GM18861 (cell line): Measurements from ENCODE around the gene S100P.
A peak's percentile ranks its signal among the peaks of the same experiment; 100 is the strongest.

Experiments used
- ATAC-seq: cut with Tn5 transposase; IDR thresholded peaks from one replicate; pipeline ENCODE4 v1.9.1; 2021; ENCODE audit not compliant: unreplicated experiment

S100P gene

DNA sequence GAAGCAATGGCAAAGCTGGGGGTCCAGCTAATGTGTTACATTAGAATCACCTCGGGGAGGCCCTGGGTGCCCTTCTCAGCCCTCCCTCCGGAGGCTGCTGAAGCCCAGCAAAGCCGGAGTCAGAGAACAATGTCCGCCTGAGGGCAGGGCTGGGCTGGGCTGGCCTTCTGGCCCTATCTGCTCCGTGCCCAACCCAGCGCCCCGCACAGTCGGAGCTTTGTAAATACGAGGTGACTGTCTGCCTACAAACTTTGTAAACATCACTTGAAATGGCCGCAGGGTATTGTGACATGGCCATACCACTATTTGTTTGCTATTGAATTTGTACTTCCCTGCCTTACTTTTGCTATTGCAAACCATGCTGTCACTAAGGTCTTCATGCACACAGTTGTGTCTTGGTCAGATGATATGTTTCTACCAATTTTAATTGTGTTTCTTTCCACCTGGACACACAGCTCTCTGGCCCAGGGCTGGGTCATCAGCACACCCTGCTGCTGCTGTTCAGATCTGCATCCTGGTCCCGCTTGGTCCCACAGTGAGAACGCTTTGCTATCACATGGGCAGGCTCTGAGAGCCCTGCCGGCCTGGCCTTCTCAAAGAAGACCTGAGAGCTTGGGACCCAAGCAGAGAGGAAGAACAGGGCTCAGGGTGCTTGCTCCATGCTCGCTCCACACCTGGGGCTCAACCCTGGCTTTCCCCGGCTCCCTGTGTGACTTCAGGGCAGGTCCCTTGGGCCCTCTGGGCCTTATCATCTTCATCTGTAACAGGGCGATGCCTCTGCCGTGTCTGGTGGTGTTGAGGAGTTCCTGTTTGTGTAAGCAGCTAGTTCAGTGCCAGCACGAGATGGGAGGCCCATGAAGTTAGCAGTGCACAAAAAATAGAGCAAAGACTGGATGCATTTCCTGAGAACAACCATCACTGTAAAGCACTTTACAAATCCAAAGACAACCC is 2.3 kb downstream of the S100P start:
- no peak for ATAC-seq

DNA sequence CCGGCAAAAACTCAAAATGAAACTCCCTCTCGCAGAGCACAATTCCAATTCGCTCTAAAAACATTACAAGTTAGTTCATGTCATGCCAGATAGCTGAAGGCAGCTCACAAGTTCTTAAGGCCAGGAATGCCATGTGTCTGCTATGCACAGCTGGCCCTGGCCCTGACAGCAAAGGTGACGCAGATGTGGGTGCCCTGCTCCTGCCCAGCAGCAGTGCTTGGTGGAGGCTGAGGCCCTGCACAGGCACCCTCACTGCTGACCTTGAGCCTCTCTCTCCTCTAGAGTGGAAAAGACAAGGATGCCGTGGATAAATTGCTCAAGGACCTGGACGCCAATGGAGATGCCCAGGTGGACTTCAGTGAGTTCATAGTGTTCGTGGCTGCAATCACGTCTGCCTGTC is 2.9 kb downstream of the S100P start:
- no peak for ATAC-seq

DNA sequence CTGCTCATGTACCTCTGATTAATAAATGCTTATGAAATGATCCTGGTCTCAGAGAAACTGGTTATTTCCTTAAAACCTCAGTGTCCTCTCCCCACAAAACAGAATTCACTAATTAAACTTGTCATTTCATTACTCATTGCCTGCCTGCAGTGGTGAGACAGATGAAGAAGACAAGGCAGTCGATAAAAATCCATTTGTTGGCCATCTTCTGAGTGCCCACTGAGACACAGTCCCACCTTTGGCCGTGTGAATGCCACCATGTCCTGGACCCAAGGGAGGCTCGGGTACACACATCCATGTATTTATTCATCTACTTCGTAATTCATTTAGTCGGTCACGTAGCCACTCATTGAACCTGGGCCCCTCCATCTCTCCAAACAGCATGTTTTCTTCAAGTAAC is 3.5 kb downstream of the S100P start:
- no peak for ATAC-seq

DNA sequence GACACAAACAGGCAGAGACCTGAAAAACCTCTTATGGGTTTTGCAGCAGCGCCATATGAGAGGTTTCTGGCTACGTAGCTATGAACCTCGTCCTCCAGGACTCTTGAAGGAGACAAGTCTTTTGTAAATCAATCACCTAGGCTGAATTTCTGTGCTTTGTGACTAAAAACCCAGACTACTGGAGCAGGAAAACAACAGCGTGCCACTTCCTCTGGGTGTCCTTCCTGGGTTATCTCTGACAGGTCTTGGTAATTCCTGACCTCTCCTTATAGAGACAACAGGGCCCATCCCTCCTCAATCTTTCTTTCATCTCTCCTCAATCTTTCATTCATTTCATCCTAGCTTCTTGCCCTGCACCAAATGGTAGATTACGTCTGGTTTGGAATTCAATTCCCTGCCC is 5.7 kb downstream of the S100P start:
- no peak for ATAC-seq

DNA sequence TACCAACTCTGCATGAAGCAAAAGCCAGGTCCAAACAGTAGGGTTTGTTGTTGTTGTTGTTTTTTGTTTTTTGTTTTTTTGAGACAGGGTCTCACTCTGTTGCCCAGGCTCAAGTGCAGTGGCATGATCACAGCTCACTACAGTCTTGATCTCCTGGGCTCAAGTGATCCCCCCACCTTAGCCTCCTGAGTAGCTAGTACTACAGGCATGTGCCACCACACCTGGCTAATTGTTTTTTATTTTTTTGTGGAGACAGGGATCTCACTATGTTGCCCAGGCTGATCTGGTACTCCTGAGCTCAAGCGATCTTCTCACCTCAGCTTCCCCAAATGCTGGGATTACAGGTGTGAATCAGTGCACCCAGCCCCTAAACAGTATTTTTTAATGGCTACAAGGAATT is 6.2 kb downstream of the S100P start:
- ATAC-seq, result no peak

DNA sequence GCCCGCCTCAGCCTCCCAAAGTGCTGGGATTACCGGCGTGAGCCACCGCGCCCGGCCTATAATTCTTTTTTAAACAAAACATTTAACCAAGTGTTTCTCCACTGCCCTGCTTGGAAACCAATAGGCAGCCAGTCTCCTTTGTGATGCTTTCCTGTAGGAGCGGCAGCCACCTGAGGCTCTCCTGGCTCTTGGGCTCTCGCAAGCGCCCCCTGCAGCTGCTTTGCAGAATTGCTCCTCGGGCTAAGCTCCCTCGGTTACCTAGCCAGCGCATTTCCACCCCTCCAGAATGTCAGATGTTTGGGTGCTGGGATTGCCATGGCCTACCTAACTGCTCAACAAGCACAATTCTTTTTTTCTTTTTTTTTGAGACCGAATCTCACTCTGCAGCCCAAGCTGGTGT is 7.7 kb downstream of the S100P start:
- ATAC-seq, result no peak

DNA sequence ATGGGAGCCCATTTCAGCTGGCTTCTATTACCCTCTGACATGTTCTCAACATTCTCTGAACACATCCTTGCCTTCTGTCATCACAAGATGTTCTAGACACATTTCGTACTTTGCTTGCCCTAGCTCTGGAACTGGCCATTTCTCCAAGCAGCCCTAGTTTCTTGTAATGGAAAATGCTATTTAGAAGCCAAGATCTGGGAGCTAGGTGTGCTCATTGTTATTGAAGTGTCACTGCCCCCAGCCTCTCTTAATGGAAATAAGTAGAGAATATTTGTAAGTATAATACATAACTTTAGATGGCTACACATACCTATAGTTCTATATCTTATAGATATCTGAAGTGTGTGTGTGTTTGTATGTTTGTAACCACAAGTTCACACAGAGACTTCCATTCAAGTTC is 9.1 kb downstream of the S100P start:
- no peak for ATAC-seq

DNA sequence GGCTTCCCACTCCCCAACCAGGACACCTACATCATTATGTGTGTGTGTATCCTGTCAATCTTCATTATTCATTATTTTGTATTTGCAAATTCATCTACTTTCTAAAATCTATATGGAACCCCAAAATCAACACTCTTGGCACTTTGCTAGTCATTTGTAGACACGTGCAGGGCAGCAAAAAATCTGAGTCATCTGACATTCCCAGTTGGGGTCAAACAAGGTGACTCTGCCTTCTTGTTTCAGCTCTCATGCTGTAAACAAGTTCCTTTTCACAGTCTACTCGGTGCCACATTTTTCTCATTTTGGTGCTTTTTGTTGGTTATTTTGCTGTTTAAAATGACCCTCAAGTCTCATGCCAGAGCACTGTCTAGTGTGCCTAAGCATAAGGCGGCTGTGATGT is 10.1 kb downstream of the S100P start:
- ATAC-seq, result no peak

DNA sequence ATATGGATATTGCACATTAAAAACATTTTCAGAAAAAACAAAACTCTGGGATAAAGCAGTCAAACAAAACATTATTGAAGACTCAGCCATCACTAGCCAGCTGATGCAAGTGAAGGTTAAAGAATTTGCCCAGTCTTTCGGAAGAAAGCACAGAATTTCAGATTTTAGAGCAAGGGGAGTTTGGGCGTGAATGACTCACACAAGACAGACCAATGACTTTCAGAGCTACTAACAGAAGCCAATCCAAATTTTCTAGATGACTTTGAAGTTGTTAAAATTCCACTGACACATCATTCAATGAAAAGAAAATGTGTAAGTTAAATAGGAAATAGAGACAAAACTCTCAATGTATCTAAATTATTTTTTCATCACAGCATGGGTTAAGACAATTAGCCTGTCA is 12.0 kb downstream of the S100P start:
- ATAC-seq, result no peak

DNA sequence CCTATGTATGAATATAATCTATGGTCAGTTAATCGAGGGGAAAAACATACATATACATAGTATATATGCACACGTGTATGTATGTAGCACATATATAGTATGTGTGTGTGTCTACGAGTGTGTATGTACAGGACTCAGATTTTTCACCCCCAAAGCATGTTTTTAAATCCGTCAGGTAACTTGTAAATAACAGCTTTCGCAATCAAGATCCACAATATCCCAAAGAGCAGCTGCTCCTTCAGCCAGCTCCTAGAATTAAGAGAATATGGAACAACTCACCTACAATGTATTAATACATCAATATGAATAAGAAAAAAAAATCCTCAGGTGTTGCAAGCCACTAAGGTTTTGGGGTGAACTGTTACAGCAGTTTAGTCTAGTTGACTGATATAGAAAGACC is 12.5 kb downstream of the S100P start:
- no peak for ATAC-seq

DNA sequence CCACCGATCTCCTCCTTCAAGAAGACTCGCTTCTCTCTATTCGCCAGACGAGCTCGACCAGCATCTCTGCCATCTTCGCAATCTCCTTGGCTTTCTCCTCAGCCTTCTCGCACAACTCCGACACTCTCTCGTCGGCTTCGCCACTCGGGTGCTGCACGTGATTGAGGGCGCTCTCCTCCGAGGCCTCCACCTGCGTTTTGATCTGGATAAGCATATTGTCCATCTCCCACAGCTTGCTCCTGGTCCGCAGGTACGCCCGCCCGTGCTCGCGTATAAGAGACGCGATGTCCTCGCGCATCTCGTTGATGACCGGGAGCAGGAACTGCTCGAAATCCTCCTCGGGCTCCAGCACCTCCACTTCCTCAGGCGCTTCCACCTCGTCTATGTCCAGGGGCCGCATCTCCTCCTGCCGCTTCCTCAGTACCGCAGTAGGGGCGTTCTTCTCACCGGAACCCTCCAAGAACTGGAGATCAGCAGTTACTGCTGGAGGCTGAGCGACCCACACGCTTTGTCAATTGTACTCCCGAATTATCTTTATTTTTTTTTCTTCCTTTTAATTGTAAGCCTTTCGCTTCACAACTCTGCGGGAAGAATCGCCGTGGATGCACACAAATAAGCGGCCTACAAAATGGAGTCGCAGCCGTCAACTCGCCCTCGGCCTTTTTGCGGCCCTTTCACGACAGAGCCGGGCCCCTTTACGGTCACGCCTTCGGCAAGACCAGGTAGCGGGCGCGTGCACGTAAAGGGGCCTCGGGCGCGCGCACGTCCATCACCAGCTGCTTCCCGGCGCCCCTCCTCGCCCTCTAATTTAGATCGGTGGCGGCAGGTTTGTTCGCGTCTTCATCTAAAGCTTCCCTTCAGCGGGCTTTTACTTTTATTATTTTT is 15.8 kb downstream of the S100P start, which contains the start of gene MRFAP1L1:
Gene MRFAP1L1, minus strand, starts transcription at position 636 of the 885 bp plus-strand sequence. Its CDS starts 236 bp downstream, at position 400.
- peak; percentile 54 for ATAC-seq

DNA sequence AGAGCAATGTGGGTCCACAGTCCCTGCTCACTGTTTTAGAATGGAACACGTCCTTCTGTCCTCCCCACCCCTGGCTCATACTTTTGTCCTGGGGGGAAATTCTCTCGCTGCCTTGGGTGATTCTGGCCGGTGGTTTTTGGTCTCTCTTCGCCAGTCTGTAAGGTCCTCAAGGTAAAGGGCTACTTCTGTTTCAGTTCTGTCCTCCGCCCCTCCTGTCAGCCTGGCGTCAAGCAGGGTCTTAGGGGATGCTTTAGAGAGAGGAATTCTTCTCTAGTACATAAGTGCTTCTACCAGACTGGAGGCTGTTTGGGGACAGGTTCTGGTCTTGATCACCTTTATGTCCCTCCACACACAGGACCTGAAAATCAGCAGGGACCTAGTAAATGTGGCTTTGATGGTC is 16.6 kb downstream of the S100P start:
- no peak for ATAC-seq

DNA sequence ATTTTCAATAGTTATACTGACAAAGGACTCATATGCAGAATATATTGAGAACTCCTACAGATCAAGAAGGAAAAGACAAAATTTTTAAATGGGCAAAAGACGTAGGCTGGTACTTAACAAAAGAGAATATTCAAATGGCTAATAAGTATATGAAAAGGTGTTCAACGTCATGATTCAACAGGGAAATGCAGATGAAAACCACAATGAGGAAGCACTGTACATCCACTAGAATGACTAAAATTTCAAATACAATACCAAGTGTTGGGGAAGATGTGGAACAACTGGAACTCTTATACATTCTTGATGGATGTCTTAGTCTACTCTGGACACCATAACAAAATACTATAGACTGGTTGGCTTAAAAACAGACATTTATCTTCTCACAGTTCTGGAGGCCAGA is 17.3 kb downstream of the S100P start:
- no peak for ATAC-seq

DNA sequence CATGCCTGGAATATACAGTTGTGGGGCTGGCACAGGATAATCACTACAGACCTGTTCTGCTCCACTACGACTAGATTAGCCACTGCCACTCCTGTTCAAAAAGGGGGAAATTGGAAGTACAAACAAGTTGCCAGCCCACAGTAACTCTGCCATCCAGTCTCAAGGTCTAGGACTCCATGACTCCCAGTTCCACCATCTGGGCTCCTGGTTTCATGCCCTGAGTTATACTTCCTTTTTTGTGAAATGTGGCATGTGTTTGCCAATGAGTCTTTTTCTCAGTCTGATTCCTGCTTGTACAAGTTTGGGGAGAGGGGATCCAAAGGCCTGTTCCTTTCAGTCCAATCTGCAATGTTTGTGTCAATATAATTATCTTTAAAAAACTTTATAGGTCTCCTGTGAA is 21.3 kb downstream of the S100P start:
- no peak for ATAC-seq

DNA sequence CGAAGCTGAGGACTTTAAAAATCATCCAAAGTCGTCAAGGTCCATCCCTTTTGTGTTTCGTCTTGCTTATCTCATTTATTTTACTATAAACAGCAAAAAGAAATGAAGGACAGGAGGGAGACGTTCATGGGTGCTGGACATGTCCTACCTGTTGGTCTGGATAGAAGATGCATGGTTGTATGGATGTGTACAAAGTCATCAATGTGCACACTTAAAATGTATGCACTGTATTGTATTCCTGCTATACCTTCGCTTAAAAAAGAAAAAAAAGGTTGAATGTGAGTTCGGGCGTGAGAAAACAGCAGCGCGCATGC is 22.0 kb downstream of the S100P start:
- ATAC-seq, result no peak

DNA sequence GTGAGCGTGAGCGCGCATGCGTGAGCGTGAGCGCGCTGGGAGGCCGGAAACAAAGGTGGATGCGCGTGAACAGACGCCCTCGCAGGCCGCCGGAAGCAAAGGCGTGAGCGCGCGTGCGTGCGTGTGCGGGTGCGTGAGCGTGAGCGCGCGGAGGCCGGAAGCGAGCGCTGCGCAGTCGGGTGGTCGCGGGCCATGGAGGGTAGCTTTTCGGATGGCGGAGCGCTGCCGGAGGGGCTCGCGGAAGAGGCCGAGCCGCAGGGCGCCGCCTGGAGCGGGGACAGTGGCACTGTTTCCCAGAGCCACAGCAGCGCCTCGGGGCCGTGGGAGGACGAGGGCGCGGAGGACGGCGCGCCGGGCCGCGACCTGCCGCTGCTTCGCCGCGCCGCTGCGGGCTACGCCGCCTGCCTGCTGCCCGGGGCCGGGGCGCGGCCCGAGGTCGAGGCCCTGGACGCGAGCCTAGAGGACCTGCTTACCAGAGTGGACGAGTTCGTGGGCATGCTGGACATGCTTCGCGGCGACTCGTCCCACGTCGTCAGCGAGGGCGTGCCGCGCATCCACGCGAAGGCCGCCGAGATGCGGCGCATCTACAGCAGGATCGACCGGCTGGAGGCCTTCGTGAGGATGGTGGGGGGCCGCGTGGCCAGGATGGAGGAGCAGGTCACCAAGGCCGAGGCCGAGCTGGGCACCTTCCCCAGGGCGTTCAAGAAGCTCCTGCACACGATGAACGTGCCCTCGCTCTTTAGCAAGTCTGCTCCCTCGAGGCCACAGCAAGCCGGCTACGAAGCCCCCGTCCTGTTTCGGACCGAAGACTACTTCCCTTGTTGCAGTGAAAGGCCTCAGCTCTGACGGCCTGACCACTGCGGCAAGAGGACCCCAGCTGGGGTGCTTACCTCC is 22.6 kb downstream of the S100P start, which contains the start of gene BLOC1S4:
Gene BLOC1S4, plus strand, starts transcription at position 157 of the 894 bp plus-strand sequence. Its CDS starts 36 bp downstream, at position 193.
- peak; percentile 58 for ATAC-seq

DNA sequence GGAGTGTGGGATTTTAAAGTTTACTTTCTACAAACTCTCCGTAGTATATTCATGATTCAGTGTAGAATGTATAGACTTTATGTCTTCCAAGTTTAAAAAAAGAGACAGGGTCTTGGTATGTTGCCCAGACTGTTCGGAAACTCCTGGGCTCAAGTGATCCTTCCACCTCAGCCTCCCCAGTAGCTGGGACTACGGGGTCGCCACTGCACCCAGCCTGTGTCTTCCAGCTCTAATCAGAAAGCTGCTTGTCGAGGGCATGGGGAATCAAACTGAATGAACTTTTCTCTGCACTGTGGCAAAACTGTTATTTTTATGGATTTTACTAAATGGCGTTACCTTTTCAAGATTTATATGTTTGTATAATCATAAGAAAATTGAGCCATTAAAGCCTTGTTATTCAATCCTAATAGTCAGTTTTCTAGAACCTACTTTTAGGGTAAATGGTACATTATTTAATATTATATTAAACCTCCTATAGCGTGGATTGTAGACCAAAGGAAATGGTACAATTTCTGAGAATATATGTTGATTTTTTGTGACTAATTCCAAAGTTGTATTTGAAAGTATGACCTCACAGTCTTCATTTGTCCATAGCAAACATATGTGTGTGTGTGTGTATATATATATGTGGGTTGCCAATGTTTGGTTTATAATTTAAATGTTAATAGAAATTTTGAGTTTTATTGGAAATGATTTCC is 23.4 kb downstream of the S100P start:
- no peak for ATAC-seq

DNA sequence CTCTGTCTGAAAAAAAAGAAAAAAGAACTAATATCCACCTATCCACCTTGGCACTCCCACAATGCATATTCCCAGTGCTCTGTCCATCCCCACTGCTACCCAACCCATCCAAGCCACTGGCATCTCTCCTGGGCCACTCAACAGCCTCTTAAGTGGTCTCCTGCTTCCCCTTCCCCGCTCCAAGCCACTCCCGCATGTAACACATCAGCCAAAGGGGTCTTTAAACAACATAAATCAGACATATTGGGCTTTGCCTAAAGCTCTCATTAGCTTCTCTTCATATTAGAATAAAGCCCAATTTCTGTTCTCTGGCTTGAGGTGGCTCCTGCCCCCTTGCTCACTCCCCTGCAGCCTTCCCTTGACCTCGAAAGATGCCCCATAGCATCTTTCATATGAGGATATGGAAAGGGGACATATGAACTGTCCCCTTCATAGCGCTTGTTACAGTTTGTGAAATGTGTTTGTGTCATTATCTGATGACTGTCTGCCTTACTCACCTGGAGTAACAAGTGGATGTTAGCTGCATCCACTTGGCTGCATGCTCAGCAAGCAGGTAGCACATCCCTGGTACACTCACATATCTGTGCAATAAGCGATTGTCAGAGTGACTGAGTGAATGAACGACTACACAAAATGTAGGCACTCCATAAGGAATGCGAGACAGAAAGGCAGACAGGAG is 25.4 kb downstream of the S100P start:
- ATAC-seq, result no peak

DNA sequence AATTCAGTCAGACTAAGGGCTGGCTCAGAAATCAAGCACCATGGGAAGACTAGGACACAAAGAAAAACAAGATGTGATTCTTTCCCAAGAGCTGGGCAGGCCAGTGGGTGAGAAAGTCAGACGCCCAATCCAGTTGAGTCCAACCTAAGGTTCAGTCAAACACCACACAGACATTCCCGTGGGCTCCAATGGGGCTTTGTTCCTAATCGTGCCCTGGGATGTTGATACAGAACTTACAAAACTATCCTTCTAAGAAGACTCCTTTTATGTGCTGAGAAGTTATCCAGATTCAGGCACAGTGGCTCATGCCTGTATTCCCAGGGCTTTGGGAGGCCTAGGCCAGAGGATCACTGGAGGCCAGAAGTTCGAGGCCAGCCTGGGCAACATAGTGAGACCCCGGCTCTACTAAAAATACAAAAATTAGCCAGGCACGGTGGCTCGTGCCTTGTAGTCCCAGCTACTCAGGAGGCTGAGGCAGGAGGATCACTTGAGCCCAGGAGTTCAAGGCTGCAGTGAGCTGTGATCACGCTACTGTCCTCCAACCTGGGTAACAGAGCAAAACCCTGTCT is 26.0 kb downstream of the S100P start:
- ATAC-seq, result no peak
